Adipocyte (in vitro differentiated cells): ENCODE measurements around the gene ITPKC.

Source experiments
- DNase-seq: peaks from one replicate; pipeline ENCODE4 v3.0.0-alpha.2; 2015; ENCODE audit warnings: low read depth
- H3K27me3 ChIP-seq: replicated peaks from 2 replicates; pipeline ENCODE4 v1.7.0; 2013; ENCODE audit warnings: mild to moderate bottlenecking, low read length, moderate library complexity; ENCODE audit not compliant: control insufficient read depth, insufficient read depth
- H3K36me3 ChIP-seq: 2 replicates; pipeline ENCODE4 v1.7.0; 2013; ENCODE audit warnings: low read length, mild to moderate bottlenecking, moderate library complexity; ENCODE audit not compliant: control insufficient read depth, insufficient read depth, severe bottlenecking
- H3K4me1 ChIP-seq: 2 replicates; pipeline ENCODE4 v1.7.0; 2013; ENCODE audit warnings: mild to moderate bottlenecking, low read length, moderate library complexity; ENCODE audit not compliant: control insufficient read depth, insufficient read depth
- H3K4me3 ChIP-seq: 2 replicates; pipeline ENCODE4 v1.7.0; 2013; ENCODE audit warnings: mild to moderate bottlenecking, low read length, moderate library complexity
- H3K9ac ChIP-seq: 2 replicates; pipeline ENCODE4 v1.7.0; 2013; ENCODE audit warnings: mild to moderate bottlenecking, low read length, moderate library complexity
- H3K9me3 ChIP-seq: 2 replicates; pipeline ENCODE4 v1.7.0; 2013; ENCODE audit warnings: mild to moderate bottlenecking, low read length, moderate library complexity; ENCODE audit not compliant: control insufficient read depth

Gene ITPKC

GRCh38 chr19:40690693-40691420 is 26.1 kb upstream of the ITPKC start:
- Histone ChIP-seq H3K4me3 (peak overlapping the region; percentile 72), H3K36me3 (peaks cover 25% of the 10 kb centered on the region), H3K9me3 (no peaks in the 10 kb centered on the region), H3K4me1 (peaks cover 30% of the 10 kb centered on the region), H3K27me3 (no peaks in the 10 kb centered on the region), H3K9ac (peak overlapping the region; percentile 77)
- peak; percentile 98 for DNase-seq

GRCh38 chr19:40691421-40692211 is 25.3 kb upstream of the ITPKC start:
- no peak for DNase-seq
- peaks cover 21% of the 10 kb centered on the region for H3K36me3 ChIP-seq
- H3K27me3 ChIP-seq, result no peaks in the 10 kb centered on the region
- H3K9ac ChIP-seq, result peak overlapping the region; percentile 77
- peaks cover 30% of the 10 kb centered on the region for H3K4me1 ChIP-seq
- H3K4me3 ChIP-seq, result no peak overlapping the region
- H3K9me3 ChIP-seq, result no peaks in the 10 kb centered on the region

- Histone ChIP-seq H3K4me3 (no peak overlapping the region), H3K27me3 (no peaks in the 10 kb centered on the region), H3K9ac (no peak overlapping the region), H3K4me1 (peaks cover 28% of the 10 kb centered on the region), H3K36me3 (peaks cover 21% of the 10 kb centered on the region), H3K9me3 (no peaks in the 10 kb centered on the region)
- DNase-seq, result no peak
Observed at GRCh38 chr19:40692212-40692551, 24.7 kb upstream of the ITPKC start.

GRCh38 chr19:40693150-40693788 is 23.6 kb upstream of the ITPKC start:
- DNase-seq, result no peak
- H3K27me3 ChIP-seq, result no peaks in the 10 kb centered on the region
- H3K4me1 ChIP-seq, result peaks cover 18% of the 10 kb centered on the region
- no peaks in the 10 kb centered on the region for H3K9me3 ChIP-seq
- H3K36me3 ChIP-seq, result peaks cover 21% of the 10 kb centered on the region
- H3K9ac ChIP-seq, result no peak overlapping the region
- no peak overlapping the region for H3K4me3 ChIP-seq

GRCh38 chr19:40693896-40694295 is 23.0 kb upstream of the ITPKC start:
- Histone ChIP-seq H3K36me3 (peaks cover 21% of the 10 kb centered on the region), H3K4me1 (peaks cover 11% of the 10 kb centered on the region), H3K4me3 (no peak overlapping the region), H3K9me3 (no peaks in the 10 kb centered on the region), H3K27me3 (no peaks in the 10 kb centered on the region), H3K9ac (no peak overlapping the region)
- no peak for DNase-seq

- H3K27me3 ChIP-seq, result no peaks in the 10 kb centered on the region
- no peak overlapping the region for H3K9ac ChIP-seq
- H3K9me3 ChIP-seq, result no peaks in the 10 kb centered on the region
- H3K4me3 ChIP-seq, result no peak overlapping the region
- H3K36me3 ChIP-seq, result peaks cover 23% of the 10 kb centered on the region
- DNase-seq, result no peak
- H3K4me1 ChIP-seq, result peaks cover 8% of the 10 kb centered on the region
Observed at GRCh38 chr19:40695881-40696280, 21.0 kb upstream of the ITPKC start.

GRCh38 chr19:40697007-40697406 is 19.9 kb upstream of the ITPKC start:
- H3K4me1 ChIP-seq, result no peaks in the 10 kb centered on the region
- peaks cover 35% of the 10 kb centered on the region for H3K36me3 ChIP-seq
- no peak overlapping the region for H3K4me3 ChIP-seq
- H3K27me3 ChIP-seq, result no peaks in the 10 kb centered on the region
- H3K9ac ChIP-seq, result no peak overlapping the region
- no peaks in the 10 kb centered on the region for H3K9me3 ChIP-seq
- DNase-seq, result no peak

- H3K36me3 ChIP-seq, result peaks cover 56% of the 10 kb centered on the region
- H3K4me3 ChIP-seq, result no peak overlapping the region
- no peak for DNase-seq
Observed at GRCh38 chr19:40700083-40700482, 16.8 kb upstream of the ITPKC start.

GRCh38 chr19:40701758-40702157 is 15.2 kb upstream of the ITPKC start:
- peaks cover 11% of the 10 kb centered on the region for H3K4me1 ChIP-seq
- peaks cover 49% of the 10 kb centered on the region for H3K36me3 ChIP-seq

More at GRCh38 chr19:40700083-40700482, 16.8 kb upstream of the ITPKC start:
- Histone ChIP-seq H3K27me3 (no peaks in the 10 kb centered on the region), H3K9me3 (no peaks in the 10 kb centered on the region), H3K9ac (no peak overlapping the region), H3K4me1 (peaks cover 4% of the 10 kb centered on the region)

GRCh38 chr19:40702337-40703012 is 14.4 kb upstream of the ITPKC start:
- peaks cover 11% of the 10 kb centered on the region for H3K4me1 ChIP-seq
- DNase-seq, result peak; percentile 35
- no peak overlapping the region for H3K9ac ChIP-seq
- H3K27me3 ChIP-seq, result no peaks in the 10 kb centered on the region
- no peaks in the 10 kb centered on the region for H3K9me3 ChIP-seq
- no peak overlapping the region for H3K4me3 ChIP-seq
- H3K36me3 ChIP-seq, result peaks cover 51% of the 10 kb centered on the region

More at GRCh38 chr19:40701758-40702157, 15.2 kb upstream of the ITPKC start:
- H3K9me3 ChIP-seq, result no peaks in the 10 kb centered on the region
- no peak overlapping the region for H3K4me3 ChIP-seq
- H3K9ac ChIP-seq, result no peak overlapping the region
- H3K27me3 ChIP-seq, result no peaks in the 10 kb centered on the region
- no peak for DNase-seq
